ENCODE measurements around the gene TPST2.

Gene TPST2

GRCh38 chr22:26610072-26610958, 20.4 kb upstream of the TPST2 start:
- no peak for DNase-seq

DNA sequence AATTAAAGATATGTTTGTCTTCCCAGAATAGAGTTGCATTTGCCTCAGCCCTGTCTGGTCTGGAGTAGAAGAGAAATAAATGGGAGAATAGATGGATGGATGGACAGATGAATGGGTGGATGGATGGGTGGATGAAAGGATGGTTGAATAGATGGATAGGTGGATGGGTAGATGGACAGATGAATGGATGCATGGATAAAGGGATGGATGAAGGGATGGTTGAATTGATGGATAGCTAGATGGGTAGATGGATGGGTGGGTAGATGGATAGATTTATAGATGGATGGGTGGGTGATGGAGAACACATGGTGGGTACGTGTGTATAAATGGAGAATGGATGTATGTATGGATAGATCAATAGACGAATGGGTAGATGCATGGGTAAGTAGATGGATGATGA, 19.4 kb upstream of the TPST2 start:
- DNase-seq = no peak

- no peak for DNase-seq
These were observed 18.2 kb upstream of the TPST2 start for GRCh38 chr22:26608129-26608528.

GRCh38 chr22:26606611-26607010, 16.7 kb upstream of the TPST2 start:
- DNase-seq = no peak

DNA sequence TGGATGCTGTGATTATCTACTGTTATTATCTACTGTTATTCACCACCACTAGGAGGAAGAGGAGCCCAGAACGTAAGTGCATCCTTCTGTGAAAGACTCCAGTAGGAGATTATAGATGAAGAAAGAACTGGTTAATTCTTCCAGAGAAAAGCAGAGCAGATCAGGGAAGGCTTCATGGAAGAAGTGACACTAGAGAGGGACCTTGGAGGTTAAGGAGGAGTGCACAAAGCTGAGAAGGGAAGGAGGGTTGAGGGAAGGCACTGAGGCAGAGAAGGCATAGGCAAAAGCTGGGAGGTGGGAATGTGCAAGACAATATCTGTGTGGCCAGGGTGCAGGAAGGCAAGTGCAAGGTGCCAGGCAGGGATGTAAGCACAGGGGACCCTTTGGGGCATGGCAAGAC, 14.4 kb upstream of the TPST2 start:
- DNase-seq = no peak

DNA sequence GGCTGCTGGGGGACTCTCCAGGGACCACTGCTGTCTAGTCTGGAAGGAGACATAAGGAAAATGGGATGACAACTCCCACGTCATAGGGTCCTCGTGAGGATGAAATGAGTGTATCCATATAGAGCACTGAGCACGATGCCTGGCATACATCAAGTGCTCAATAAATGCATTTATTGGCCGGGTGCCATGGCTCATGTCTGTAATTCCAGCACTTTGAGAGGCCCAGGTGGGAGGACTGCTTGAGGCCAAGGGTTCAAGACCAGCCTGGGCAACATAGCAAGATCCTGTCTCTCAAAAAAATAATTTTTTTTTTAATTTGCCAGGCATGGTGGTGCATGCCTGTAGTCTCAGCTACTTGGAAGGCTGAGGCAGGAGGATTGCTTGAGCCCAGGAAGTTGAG, 12.2 kb upstream of the TPST2 start:
- DNase-seq = no peak

- DNase-seq = no peak
These were observed 11.8 kb upstream of the TPST2 start for GRCh38 chr22:26601726-26602125.

DNA sequence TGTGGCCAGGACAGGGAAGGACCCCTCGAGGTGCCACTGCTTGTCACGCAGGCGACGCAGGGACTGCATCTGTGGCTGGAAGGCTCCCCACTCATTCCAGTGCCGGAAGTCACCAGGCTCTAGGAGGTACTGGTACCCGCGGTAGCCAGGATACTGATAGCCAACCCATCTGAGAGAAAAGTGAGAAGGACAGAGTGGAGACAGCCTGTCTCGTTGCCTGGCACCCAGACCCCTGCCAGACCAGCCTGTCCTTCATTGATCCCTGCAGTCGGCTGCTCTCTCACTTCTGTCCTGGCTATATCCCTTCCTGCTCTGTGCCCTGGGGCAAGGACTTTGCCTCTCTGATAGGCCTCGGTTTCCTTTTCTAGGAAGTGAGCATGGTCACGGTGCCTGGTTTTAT, 9.6 kb upstream of the TPST2 start:
- no peak for DNase-seq

GRCh38 chr22:26597480-26597879, 7.5 kb upstream of the TPST2 start:
- no peak for DNase-seq

DNA sequence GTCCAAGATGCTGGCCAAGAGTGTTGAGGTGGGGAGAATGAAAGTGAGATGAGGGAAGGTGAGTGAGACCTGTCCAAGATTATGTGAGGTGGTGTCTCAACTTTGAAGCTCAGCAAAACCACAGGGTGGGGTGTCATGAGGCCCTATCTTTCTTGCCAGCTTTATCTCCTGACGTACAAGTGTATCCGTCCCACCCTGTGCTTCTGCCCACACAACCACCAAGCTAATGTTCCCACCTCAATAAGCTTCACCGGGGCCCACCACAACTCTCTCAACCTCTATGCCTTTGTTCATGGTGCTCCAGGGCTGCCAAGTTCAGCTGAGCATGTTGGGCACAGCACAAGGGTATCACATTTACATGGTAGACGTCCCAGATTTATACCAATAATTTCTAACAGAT, 7.1 kb upstream of the TPST2 start:
- DNase-seq = no peak

DNA sequence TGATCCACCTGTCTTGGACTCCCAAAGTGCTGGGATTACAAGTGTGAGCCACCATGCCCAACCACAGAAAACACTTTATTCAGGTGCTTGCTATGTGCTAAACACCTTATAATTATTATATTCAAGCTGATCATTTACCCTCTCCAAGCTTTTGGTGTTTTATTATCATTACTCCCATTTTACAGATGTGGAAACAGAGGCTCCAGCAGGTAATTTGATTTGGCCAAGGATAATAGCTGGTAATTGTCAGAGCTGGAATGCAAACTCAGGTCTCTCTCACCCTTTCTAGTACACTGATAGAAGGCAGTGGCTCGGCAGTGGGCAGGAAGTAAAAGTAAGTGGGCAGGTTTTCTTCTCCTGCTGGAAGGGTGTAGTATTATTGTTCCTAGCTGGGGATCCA, 3.8 kb upstream of the TPST2 start:
- DNase-seq = no peak

GRCh38 chr22:26592421-26592891, 2.5 kb upstream of the TPST2 start:
- DNase-seq = no peak

GRCh38 chr22:26589367-26589844, 526 bp downstream of the TPST2 start:
- no peak for DNase-seq

GRCh38 chr22:26588729-26589366, 1.1 kb downstream of the TPST2 start:
- no peak for DNase-seq

GRCh38 chr22:26587991-26588613, 1.8 kb downstream of the TPST2 start:
- no peak for DNase-seq

DNA sequence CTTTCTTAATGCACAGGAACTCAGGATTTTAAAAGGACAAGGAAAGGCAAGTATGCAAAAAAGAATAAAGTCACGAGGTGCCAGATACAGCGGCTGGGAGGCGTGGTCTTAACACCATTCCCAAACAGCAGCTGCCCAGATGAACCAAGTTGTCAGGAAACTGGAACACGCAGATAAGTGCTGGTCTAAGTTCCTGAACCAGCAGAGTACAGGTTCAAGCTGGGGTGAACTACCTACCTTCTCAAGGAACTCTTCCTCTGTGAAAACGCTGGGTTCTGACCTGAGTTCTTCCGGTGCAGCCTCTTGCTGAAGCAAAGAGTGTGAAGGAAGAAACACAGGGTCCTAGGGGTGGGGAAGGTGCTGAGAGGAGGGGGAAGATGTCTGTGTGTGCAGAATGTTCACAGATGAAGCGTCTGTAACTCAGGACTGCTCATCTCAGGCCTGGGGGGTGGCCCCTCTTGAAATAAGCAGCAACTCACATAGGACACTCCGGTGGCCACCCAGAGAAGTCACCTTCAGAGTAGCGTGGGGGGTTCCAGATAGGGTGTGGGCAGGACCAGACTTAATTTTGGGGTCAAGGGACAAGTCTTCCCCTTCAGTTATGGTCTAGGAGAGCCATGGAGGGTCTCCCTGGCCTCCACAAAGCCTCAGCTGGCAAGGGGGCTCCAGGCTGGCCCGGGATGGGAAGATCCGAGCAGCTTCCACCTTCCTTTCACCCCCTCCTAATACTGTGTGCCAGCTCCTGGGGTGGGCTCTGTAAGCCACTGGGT, 3.2 kb downstream of the TPST2 start:
- DNase-seq = no peak

DNA sequence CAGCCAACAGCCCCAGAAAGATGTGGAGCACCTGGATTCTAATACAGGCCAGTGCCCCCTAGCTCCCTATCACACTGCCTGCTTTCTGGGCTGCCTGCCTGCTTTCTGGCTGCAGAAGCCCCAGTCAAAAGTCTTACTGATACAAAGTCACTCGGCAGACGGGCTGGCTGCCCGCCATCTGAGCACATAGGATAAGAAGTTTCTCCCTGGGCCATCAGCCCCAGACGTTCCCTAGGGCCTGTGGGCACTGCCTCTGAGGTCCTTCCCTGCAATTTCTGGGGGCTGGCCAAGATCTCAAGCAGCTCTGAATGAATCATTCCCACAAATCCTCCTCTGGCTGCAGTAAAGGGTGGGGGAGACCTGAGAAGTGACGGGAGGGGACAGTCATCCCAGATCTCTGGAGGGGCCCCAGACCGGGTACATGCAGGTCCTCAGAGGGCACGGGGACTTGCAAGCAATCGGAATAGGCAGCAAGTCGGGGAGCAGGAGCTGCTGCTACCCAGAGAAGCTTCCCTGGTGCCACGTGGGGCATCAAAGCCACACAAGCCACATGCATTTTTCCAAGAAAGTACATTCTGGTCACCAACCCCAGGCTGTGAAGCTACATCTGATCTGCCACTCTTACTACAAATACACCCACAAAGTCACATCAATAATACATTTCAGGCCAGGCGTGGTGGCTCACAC, 4.7 kb downstream of the TPST2 start:
- no peak for DNase-seq

GRCh38 chr22:26584010-26584409, 5.9 kb downstream of the TPST2 start:
- DNase-seq = no peak

DNA sequence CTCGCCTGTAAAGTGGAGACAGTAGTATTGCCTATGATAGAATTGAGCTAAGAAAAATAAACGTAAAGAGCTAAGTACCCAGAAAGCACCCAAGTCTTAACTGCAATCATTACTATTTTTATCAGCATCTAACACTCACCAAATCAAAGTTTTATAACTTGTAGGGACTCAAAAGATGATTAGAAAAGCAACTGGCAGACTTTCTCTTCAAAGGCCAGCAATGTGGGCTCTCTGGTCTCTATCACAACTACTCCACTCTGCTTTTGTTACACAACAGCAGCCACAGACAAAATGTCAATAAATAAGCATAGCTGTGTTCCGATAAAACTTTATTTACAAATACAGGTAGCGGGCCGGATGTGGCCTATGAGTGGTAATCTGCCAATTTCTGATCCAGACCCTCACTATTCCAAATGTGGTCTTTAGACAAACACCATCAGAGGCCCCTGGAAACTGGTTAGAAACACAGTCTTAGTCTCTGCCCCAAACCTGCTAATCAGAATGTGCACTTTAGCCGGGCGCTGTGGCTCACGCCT, 8.2 kb downstream of the TPST2 start:
- no peak for DNase-seq

- no peak for DNase-seq
These were observed 8.9 kb downstream of the TPST2 start for GRCh38 chr22:26581026-26581425.

DNA sequence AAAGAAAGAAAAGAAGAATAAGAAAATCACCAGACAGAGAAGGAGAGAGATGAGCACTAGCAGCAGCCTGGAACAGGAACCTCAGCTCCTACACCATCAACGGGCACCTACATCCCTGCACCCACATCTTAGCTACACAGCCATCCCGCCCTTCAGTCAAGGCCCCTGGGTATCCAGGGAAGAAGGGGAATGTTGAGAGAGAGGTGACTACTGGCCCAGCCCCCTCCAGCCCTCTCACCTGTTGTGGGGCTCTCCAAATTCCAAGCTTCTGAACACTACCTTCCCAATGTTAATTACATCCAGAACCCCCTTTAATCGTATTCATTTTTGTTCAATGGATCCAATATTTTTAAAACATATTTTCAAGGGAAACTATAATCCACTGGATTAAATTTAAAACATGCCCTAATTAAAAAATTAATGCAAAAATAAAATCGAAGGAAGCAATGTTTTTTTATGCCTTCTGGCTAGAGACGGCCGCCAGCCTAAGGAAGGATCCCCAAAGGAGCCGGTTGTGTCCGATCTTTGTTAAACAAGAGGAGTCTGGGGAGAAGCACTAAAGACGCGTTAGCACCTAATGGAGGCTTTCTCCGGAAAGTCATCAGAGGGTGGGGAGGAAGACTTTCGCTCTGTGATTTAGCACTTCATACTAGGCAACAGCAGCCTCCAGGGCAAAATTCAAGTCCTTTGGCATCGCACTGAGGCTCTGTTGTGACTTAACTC, 9.5 kb downstream of the TPST2 start:
- no peak for DNase-seq

Measured in NCI-H510A (cell line).